Astrocyte (in vitro differentiated cells and primary cell): Measurements from ENCODE around the gene NTN1.

Experiments used
- CTCF ChIP-seq: IDR thresholded peaks from 2 replicates; pipeline ENCODE4 v1.5.1; 2011; ENCODE audit warnings: low read depth, mild to moderate bottlenecking, inconsistent platforms, low read length, moderate library complexity; ENCODE audit not compliant: insufficient read depth
- EZH2 ChIP-seq: IDR thresholded peaks from 2 replicates; pipeline ENCODE4 v1.6.1; 2012; ENCODE audit warnings: mild to moderate bottlenecking, low read length, inconsistent platforms; ENCODE audit not compliant: insufficient read depth

GRCh38 chr17:9178319-9178718 is 157.0 kb downstream of the NTN1 start:
- TF ChIP-seq CTCF (no peak), EZH2 (no peak)
